HG03159 (cell line): ENCODE results near the gene KHDC4.
"Not testable (repeated sequence)": the region's sequence is repeated elsewhere in the genome, so short reads cannot be mapped to it uniquely, and the experiment has no call there.

Experiments used
- ATAC-seq: cut with Tn5 transposase; IDR thresholded peaks from one replicate; pipeline ENCODE4 v1.9.1; 2021; ENCODE audit warnings: mild to moderate bottlenecking, moderate library complexity; ENCODE audit not compliant: unreplicated experiment

The KHDC4 gene

GRCh38 chr1:155942578-155943141 lies 8.4 kb upstream of the KHDC4 start:
- ATAC-seq, result no peak

- ATAC-seq, result no peak
Measured at GRCh38 chr1:155941845-155942531, 7.8 kb upstream of the KHDC4 start.

- no peak for ATAC-seq
Measured at GRCh38 chr1:155940993-155941844, 7.0 kb upstream of the KHDC4 start, which contains the start of gene RXFP4. Gene RXFP4, plus strand, starts transcription at chr1:155941638. Its CDS starts 72 bp downstream, at chr1:155941710.

- ATAC-seq, result no peak
Measured at GRCh38 chr1:155940482-155940992, 6.3 kb upstream of the KHDC4 start.

GRCh38 chr1:155938220-155938627 lies 4.0 kb upstream of the KHDC4 start:
- no peak for ATAC-seq

GRCh38 chr1:155934936-155935590 lies 850 bp upstream of the KHDC4 start:
- ATAC-seq, result no peak

GRCh38 chr1:155933591-155934096 lies 569 bp downstream of the KHDC4 start:
- ATAC-seq, result no peak

GRCh38 chr1:155932487-155932886 lies 1.7 kb downstream of the KHDC4 start:
- no peak for ATAC-seq

GRCh38 chr1:155932081-155932480 lies 2.1 kb downstream of the KHDC4 start:
- no peak for ATAC-seq

GRCh38 chr1:155931332-155932038 lies 2.7 kb downstream of the KHDC4 start:
- no peak for ATAC-seq

GRCh38 chr1:155930725-155931124 lies 3.5 kb downstream of the KHDC4 start:
- not testable (repeated sequence) for ATAC-seq

- ATAC-seq, result no peak
Measured at GRCh38 chr1:155929057-155929456, 5.2 kb downstream of the KHDC4 start.

GRCh38 chr1:155925506-155925905 lies 8.7 kb downstream of the KHDC4 start:
- ATAC-seq, result no peak

- ATAC-seq, result no peak
Measured at GRCh38 chr1:155920717-155921116, 13.5 kb downstream of the KHDC4 start.

GRCh38 chr1:155919801-155920200 lies 14.4 kb downstream of the KHDC4 start:
- no peak for ATAC-seq

- ATAC-seq, result no peak
Measured at GRCh38 chr1:155918660-155919059, 15.6 kb downstream of the KHDC4 start.

GRCh38 chr1:155913969-155914757 lies 20.1 kb downstream of the KHDC4 start:
- ATAC-seq, result no peak

- no peak for ATAC-seq
Measured at GRCh38 chr1:155912056-155912536, 22.1 kb downstream of the KHDC4 start.
